ENCODE data around the gene DEFB119. TPM values are rescaled to one million over a fixed set of nuclear protein-coding genes. Genes with fewer than 3 reads are reported as not detected.

Gene DEFB119
- total and polyA plus RNA-seq, 12 donors = not detected

- no peak for DNase-seq
- Histone ChIP-seq H3K9me3 (replicated peaks in 1 of 3) (no peaks in the 10 kb centered on the region), H3K27me3 (no peaks in the 10 kb centered on the region), H3K4me1 (replicated peaks in 1 of 2) (no peaks in the 10 kb centered on the region), H3K36me3 (replicated peaks in 1 of 2) (no peaks in the 10 kb centered on the region), H3K27ac (no peak overlapping the region), H3K4me3 (no peak overlapping the region)
- no peak for TF ChIP-seq CTCF (IDR thresholded peaks at IDR 0.05)
- no peak for TF ChIP-seq POLR2A (IDR thresholded peaks at IDR 0.05)
- intact Hi-C loops (cut with DNase I) = no loop called here
Measured at GRCh38 chr20:31341470-31341869, 48.9 kb downstream of the DEFB119 start.

GRCh38 chr20:31330893-31331292, 59.5 kb downstream of the DEFB119 start:
- Histone ChIP-seq H3K4me1 (replicated peaks in 1 of 2) (no peaks in the 10 kb centered on the region), H3K36me3 (replicated peaks in 1 of 2) (no peaks in the 10 kb centered on the region), H3K9me3 (replicated peaks in 1 of 3) (no peaks in the 10 kb centered on the region), H3K27ac (no peak overlapping the region), H3K27me3 (no peaks in the 10 kb centered on the region), H3K4me3 (no peak overlapping the region)
- intact Hi-C loops (cut with DNase I) = no loop called here
- no peak for TF ChIP-seq POLR2A (IDR thresholded peaks at IDR 0.05)
- no peak for TF ChIP-seq CTCF (IDR thresholded peaks at IDR 0.05)
- no peak for DNase-seq

Small RNAs within 50 kb of the gene (small RNA-seq; reads per million reads assigned to genes)
- gene DEFB117 (0 reads per million in 2 donors), gene RF00561 (0 reads per million in 2 donors), gene RNA5SP480 (0 reads per million in 2 donors)

Other genes with a start within 250 kb of the DEFB119 start
- gene DEFB115, start 132.9 kb downstream of the DEFB119 start, total RNA-seq = not detected
- not detected for gene DEFB115, start 132.9 kb downstream of the DEFB119 start, polyA plus RNA-seq
- gene DEFB116, start 82.0 kb downstream of the DEFB119 start, total RNA-seq = not detected
- gene DEFB116, start 82.0 kb downstream of the DEFB119 start, polyA plus RNA-seq = not detected
- not detected for gene DEFB118, start 22.0 kb downstream of the DEFB119 start, total RNA-seq
- not detected for gene DEFB118, start 22.0 kb downstream of the DEFB119 start, polyA plus RNA-seq
- gene DEFB121, start 15.6 kb upstream of the DEFB119 start, total RNA-seq = not detected
- not detected for gene DEFB121, start 15.6 kb upstream of the DEFB119 start, polyA plus RNA-seq
- not detected for gene DEFB123, start 50.0 kb upstream of the DEFB119 start, total RNA-seq
- not detected for gene DEFB123, start 50.0 kb upstream of the DEFB119 start, polyA plus RNA-seq
- not detected for gene DEFB124, start 84.5 kb upstream of the DEFB119 start, total RNA-seq
- gene DEFB124, start 84.5 kb upstream of the DEFB119 start, polyA plus RNA-seq = under 1 TPM in 1 of 3 donors, not detected in 2; 0.20 TPM
- gene REM1, start 84.7 kb upstream of the DEFB119 start, total RNA-seq = 10 to 100 TPM in 1 of 9 donors, 1 to 10 TPM in 6, under 1 TPM in 2; 0.26 to 19.3 (median 2.4) TPM
- 1 to 10 TPM in 2 of 3 donors, under 1 TPM in 1; 0.48 to 6.8 (median 3.4) TPM for gene REM1, start 84.7 kb upstream of the DEFB119 start, polyA plus RNA-seq
- gene HM13, start 123.9 kb upstream of the DEFB119 start, total RNA-seq = 100 to 1,000 TPM in 6 of 9 donors, 10 to 100 TPM in 3; 48.5 to 356 (median 152) TPM
- gene HM13, start 123.9 kb upstream of the DEFB119 start, polyA plus RNA-seq = 100 to 1,000 TPM; 177 to 241 (median 236) TPM
- gene ID1, start 214.7 kb upstream of the DEFB119 start, total RNA-seq = 100 to 1,000 TPM in 7 of 9 donors, 10 to 100 TPM in 2; 40.9 to 468 (median 110) TPM
- 100 to 1,000 TPM in 2 of 3 donors, 10 to 100 TPM in 1; 19.8 to 357 (median 192) TPM for gene ID1, start 214.7 kb upstream of the DEFB119 start, polyA plus RNA-seq
- 1 to 10 TPM in 1 of 9 donors, not detected in 8; 1.6 TPM for gene COX4I2, start 247.3 kb upstream of the DEFB119 start, total RNA-seq
- 10 to 100 TPM in 1 of 3 donors, 1 to 10 TPM in 1, under 1 TPM in 1; 0.26 to 12.9 (median 2.8) TPM for gene COX4I2, start 247.3 kb upstream of the DEFB119 start, polyA plus RNA-seq

All from adrenal gland (tissue), 12 donors.